Measurements from ENCODE around the gene LHX3.

The LHX3 gene

GRCh38 chr9:136204838-136205706, at the start of gene LHX3:
Gene LHX3 (minus strand): TSS chr9:136205128. CDS start chr9:136205012, 116 bp downstream.
- no peak for DNase-seq

DNA sequence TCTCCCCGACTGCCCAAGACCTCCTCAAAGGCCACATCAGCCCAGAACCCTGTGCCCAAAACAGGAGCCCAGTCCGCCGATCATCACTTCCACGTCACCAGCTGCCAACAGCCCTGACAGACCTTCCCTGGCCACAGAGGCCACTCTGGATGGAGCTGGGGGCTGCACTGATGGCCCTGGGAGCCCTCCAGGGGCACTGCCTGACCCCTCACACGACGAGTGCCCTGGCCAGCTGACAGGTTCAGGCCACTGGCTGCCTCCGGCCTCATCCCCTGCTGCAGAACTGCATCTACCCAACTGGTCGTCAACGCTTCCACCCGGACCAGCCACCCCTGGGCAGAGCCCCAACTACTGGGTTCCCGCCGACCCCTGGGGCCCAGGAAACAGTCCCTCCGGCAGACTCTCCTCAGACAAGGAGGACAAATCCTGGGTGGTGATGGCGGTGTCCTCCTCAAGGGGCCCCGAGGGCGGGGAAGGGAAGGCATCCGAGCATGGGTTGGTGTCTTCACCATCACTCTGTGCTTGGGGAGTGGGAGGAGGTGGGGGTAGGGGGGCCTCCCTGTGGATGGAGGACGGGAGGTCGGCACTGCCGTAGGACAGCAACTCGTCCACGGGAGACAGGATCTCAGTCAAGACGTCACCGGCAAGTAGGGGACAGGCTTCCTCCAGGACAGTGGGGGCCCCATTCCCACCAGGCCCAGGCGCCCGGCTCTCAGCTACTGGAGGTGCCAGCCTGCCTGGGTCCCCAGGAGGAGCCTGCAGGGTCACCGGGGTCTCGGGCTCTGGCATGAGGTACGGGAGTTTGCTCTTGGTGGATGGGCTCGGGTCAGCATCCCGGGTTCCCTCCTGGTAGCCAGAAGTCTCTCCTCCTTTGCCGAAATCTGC, 48.6 kb upstream of the LHX3 start:
- no peak for DNase-seq

DNA sequence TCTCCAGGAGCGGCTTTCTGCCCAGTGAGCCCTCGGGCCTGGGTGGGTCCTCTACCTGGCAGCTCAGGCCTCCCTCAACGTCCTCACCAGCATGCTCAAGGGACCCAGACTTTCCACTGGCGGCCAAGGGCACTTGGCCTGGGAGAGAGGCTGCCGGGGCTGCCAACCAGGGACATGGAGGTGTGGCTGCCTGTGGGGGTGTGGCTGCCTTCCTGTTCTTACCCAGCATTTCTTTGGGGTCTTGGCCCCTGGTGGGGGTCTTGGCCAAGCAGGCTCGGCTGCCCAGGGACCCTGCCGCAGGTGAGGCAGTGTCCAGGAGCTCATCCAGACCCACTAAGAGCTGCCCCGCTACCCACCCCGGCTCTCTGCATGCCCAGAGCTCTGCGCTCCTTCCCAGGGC, 47.9 kb upstream of the LHX3 start:
- DNase-seq = no peak

GRCh38 chr9:136252281-136252680, 47.4 kb upstream of the LHX3 start:
- DNase-seq = no peak

GRCh38 chr9:136251264-136252115, 46.6 kb upstream of the LHX3 start:
- no peak for DNase-seq

DNA sequence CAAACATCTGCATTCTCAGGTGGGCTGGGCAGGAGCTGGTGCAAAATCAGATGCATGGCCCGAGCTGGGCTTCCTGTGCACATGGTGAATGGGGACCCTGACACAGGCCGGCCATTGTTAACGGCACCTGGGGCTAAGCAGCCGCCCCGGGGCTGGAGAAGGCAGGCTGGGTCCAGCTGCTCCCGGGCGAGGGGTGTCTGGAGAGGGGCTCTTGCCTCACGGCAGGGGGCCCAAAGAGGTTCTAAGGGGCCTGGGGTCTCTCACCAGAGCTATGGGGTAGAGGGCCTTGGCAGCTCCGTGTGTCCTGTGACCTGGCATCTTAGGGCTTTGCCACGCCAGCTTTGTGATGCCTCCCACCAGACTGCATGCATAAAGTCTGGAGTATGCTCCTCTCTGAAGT, 45.7 kb upstream of the LHX3 start:
- DNase-seq = no peak

GRCh38 chr9:136249877-136250559, 45.1 kb upstream of the LHX3 start:
- DNase-seq = peak; percentile 47 to 84

- DNase-seq = no peak
Measured at GRCh38 chr9:136248951-136249876, 44.3 kb upstream of the LHX3 start.

GRCh38 chr9:136247947-136248637, 43.2 kb upstream of the LHX3 start:
- no peak for DNase-seq

DNA sequence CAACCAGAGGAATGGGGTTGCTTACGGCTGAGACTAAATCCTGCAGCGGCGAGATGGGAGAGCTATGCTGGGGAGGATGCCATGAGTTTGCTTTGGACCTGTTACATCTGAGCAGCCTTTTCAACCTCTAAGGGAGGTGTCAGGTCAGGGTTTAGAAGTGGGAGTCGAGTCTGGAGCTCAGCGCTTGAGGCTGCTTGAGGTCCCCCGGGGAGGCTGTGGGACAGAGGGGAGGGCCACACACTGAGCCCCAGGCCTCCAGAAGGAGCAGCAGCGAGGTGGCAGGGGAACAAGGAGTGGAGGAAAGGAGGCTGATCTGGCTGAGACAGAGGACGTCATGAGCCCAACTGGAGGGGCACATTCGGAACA, 42.6 kb upstream of the LHX3 start:
- no peak for DNase-seq

- no peak for DNase-seq
Measured at GRCh38 chr9:136246849-136247550, 42.1 kb upstream of the LHX3 start.

- DNase-seq = peak; percentile 44 to 89
Measured at GRCh38 chr9:136245219-136246150, 40.6 kb upstream of the LHX3 start, which contains the start of gene QSOX2. Gene QSOX2 (minus strand): TSS chr9:136245812. CDS start chr9:136245803, 9 bp downstream.

DNA sequence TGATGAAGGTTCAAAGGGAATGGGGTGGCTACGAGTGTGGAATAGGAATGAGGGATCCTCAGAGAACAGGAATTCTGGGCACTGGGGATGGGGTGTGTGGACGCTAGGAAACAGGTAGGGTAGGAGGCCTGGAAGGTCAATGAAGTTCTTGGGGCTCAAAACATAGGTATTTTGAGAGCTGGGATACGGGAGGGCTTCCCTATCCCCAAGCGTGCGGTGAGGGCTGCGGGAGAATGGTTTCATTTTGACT, 40.0 kb upstream of the LHX3 start:
- no peak for DNase-seq

GRCh38 chr9:136244122-136244968, 39.4 kb upstream of the LHX3 start:
- no peak for DNase-seq

DNA sequence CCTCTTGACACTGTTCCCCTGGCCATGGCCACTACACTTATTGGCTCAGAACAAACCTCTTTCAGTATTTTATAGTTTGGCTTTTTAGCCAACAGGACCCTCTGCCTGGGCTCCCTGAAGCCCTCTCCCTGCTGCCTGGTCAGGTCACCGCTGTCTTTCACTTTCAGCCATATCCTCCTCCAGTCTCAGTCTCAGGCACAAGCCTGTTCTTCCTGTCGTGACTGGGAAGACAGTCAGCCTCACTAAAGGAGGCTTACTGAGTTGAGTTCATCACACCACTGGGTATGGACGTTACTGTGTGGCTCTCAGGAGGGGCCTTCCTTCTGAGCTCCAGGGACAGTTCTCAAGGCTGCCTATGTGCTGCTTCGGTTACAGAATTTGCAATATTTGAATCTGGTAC, 38.7 kb upstream of the LHX3 start:
- no peak for DNase-seq

DNA sequence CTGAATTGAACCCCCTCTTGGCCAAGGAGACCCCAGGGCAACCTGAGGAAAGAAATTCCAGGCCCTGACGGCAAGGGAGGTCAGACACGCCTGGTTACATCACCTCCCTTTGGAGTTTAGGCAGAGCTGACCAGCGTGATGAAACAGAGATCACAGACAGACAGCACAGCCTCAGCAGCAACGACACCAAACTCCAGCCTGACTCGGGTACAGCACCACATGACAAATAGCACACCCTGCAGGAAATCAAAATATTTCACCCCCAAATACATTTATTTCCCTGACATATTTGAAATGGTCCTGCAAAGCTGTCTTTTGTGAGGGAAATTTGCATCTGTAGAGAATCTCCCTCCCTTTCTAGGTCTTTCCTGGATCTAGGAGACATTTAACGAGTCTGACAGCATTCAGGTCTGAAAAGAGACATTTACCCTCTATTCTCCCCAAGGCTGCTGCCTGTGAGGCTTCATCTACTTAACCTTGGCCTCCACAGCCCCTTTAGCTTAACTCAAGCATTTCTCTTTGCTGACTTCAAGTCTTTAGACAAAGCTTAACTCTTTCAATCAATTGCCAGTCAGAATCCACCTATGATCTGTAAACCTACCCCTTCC, 38.1 kb upstream of the LHX3 start:
- DNase-seq = no peak

- DNase-seq = no peak
Measured at GRCh38 chr9:136242248-136242647, 37.3 kb upstream of the LHX3 start.

DNA sequence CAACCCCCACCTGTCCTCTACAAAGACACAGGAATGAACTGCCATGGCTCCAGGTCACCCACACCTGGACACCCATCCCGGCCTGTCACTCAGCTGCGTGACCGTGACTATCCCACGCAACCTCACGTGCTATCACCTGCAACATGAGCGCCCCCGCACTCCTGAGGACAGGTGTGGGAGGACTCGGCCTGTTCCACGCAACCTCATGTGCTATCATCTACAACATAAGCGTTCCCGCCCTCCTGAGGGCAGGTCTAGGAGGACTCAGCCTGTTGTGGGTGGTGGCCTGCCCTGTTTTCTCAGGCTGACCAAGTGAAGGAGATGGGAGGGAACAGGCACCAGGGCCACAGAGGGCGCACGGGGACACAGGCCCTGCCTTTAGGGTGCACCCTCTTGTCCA, 36.6 kb upstream of the LHX3 start:
- DNase-seq = no peak

All from NCI-H524 (cell line).